ENCODE data around the gene GNB2.

DNA sequence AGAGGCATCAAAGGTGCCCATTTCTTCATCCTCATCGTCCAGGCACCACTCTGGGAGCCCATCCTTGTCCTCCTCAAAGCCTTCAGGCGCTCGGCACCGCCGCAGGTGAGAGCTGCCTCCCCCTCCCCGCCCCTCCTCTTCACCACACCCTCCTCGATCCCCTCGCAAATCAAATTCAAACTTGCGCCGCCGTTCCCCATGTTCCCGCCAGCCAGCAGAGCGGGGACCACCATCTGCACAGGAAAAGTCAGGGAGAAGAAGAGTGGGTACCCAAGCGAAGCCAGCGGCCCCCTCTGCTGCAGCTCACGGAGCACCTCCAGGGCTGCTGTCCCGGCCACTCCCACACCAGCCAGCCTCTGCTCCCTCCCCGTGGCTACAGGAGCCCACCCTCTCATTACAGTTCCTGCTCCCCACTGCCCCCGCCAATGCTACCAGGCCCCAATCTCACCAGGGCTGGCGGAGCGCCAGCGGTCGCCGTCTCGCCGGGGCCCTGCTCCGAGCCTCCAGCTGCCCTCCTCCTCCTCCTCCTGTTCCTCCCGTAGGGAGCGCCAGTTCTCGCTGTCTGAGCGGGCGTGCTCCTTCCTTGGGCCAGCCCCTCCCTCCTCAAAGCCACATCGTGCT, 12.8 kb downstream of the GNB2 start:
- TF ChIP-seq SIN3A (IDR thresholded peaks at IDR 0.05; ENCODE audit: borderline replicate concordance, insufficient read depth, low read length) (no peak), POLR2AphosphoS5 (IDR thresholded peaks at IDR 0.05; ENCODE audit: low read depth, low read length) (no peak), TAF1 (IDR thresholded peaks at IDR 0.05; ENCODE audit: borderline replicate concordance, insufficient read depth, low read length) (no peak)

Measured in PFSK-1 (cell line).